LNCAP (cell line): ENCODE measurements around the gene MAGT1.

Experiments
- TF ChIP-seq, protein P1 (sequence below): fragments of 450-650 bp; IDR thresholded peaks from 2 replicates; pipeline ENCODE4 v1.5.1; 2017; ENCODE audit warnings: mild to moderate bottlenecking

Gene MAGT1

DNA sequence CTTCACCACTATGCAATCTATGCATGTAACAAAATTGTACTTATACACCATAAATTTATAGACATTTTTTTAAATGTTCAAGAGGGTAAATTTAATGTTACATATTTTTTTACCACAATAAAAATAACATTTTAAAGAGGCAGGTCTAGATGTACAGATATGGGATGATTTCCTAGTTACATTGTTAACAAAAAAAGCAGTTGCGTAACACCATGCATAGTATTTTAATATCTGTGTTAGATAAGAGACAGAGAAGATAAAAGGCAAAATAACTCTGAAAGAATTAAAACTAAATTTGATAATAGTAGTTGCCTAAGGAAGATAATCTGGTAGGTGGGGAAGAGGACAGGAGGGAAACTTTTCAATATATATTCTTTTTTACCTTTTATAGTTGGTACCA is 100.1 kb downstream of the MAGT1 start:
- TF ChIP-seq, protein P1, sequence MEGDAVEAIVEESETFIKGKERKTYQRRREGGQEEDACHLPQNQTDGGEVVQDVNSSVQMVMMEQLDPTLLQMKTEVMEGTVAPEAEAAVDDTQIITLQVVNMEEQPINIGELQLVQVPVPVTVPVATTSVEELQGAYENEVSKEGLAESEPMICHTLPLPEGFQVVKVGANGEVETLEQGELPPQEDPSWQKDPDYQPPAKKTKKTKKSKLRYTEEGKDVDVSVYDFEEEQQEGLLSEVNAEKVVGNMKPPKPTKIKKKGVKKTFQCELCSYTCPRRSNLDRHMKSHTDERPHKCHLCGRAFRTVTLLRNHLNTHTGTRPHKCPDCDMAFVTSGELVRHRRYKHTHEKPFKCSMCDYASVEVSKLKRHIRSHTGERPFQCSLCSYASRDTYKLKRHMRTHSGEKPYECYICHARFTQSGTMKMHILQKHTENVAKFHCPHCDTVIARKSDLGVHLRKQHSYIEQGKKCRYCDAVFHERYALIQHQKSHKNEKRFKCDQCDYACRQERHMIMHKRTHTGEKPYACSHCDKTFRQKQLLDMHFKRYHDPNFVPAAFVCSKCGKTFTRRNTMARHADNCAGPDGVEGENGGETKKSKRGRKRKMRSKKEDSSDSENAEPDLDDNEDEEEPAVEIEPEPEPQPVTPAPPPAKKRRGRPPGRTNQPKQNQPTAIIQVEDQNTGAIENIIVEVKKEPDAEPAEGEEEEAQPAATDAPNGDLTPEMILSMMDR: no peak

DNA sequence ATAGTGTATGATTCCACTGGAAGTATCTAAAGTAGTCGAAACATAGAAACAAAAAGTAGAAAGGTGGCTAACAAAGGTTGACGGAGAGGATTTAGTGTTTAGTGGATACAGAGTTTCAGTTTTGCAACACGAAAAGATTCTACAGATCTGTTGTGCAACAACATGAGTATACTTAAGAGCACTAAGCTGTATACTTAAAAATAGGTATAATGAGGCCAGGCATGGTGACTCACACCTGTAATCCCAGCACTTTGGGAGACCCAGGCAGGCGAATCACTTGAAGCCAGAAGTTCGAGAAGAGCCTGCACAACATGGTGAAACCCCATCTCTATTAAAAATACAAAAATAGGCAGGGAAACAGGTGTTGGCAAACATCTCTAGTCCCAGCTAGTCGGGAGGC is 101.3 kb downstream of the MAGT1 start:
- TF ChIP-seq, protein P1: no peak

DNA sequence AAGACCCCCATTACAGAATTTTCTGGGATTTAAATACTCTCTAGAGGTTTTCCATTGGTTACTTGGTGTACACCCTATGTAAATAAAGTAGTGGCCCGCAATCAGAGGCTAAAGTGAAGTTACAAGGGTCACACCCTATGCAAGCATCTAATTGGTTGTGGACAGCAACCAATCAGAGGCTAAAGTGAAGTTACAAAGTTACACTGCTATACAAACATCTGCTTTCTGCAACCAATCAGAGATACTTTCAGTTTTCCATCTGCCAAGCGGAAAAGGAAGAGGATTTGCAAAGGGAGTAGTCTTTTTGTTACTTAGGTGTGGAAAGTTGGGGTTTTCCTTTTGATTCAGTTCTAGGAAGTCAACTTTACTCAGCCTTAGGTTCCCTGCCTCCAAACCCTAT is 107.2 kb downstream of the MAGT1 start:
- TF ChIP-seq, protein P1: no peak

DNA sequence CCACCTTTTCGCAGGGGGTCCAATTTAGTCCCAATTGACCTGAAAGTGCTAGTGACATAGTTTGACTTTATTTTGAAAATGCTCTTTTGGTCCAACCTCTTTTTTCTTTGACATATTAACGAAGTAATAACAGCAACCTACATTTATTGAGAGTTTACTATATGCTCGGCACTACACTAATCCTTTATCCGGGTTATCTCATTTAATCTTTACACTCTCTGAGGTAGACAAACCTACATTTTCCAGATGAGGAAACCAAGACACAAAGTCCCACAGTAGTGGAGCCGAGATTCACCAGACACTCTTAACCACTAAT is 108.9 kb downstream of the MAGT1 start:
- TF ChIP-seq, protein P1: no peak

DNA sequence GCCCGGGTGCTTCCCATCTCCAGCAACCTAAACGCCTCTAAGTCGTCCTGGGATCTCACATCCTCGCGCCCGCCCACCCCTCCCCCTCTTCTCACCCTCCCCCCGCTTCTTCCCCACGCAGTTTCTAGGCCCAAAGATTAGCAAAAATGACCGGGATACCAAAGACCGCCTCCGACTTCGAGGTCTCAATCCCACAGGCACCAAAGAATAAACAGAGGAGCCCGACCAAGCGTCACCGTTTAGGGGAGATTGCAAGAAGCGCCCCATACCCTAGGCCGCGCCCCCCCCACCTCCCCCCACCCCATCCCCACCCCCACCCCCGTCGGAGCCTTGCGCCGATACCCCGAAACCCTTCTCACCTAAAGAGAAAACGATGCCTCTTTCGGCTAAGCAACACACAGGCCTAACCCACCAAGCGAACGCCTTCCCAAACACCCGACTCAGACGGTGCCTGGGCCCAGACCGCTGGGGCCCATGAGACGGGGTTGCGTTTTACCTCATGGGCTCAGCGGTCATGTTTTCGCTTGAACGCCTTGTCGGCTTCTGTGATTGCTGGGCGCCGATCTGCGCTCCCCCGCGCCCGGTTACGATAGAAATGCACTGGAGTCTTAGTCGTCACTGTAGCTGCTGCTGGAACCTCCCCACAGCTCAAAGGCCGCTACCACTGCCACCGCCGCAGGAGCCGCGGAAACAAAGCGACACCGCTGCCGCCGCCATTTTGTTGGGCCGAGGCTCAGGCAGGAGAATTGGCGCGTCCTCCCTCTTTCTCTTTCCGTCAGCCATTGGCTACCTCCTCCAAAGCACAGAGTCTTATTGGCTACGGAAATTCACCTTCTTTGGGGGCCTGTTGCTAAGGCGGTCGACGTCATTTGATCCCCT is 109.5 kb downstream of the MAGT1 start, which contains the start of gene ATRX:
ATRX (minus strand) TSS at position 731 of the 879 bp plus-strand sequence; CDS start at position 516, 215 bp downstream.
- TF ChIP-seq, protein P1: no peak

DNA sequence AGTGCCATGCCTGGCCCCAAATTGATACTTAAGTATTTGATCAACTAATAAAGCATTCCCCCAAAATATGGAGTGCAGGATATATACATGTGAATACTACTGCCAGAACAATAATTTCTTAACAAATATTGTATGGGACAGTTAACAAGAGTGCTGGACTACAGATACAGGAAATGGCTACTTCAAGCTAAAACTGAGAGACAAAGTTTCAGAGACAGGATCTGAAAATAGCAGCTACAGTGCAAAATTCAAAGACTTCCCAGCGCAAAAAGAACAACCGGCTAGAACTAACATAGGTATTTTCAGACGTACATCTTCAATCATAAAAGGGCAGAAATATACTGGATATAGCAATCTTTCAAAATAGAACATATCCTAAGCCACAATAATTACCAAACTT is 115.5 kb downstream of the MAGT1 start:
- TF ChIP-seq, protein P1: no peak

DNA sequence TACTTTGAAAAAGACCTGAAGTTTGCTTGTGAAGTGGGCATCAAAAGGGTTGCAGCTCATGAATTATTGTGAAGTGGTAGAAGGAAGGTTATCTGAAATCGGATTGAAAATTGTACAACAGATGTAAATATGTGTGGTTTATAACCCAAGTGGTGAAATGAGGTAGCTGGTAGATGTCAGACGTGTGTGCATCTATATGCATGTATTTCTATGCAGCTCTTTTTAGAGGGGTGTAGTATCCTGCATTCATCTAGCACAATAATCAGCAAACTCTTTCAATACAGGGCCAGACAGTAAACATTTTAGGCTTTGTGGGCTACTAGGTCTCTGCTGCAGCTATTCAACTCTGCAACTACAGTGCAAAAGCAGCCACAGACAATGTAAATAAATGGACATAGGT is 118.6 kb downstream of the MAGT1 start:
- TF ChIP-seq, protein P1: no peak
